GM19043 (cell line): ENCODE measurements around the gene SMOC1.
"Not testable (repeated sequence)": the region's sequence is repeated elsewhere in the genome, so short reads cannot be mapped to it uniquely, and the experiment has no call there.

Source experiments
- ATAC-seq: cut with Tn5 transposase; IDR thresholded peaks from one replicate; pipeline ENCODE4 v1.9.1; 2021; ENCODE audit warnings: low read depth; ENCODE audit not compliant: unreplicated experiment

The SMOC1 gene

DNA sequence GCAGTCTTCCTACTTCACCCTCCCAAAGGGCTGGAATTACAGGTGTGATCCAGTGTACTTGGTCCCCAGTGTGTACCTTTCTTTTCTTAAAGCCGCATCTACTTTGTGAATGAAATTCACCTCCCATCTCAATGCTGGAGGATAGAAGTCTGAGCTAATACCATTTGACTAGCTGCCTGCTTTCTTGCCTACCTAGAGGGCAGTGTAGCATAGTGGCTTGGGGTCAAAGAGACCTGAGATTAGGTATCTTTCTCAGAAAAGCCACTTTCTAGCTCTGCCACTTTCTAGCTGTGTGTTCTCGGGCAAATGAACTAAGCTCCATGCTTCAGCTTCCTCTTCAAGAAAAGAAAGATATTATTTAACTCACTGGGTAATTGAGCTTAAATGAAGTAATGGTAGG, 16.9 kb downstream of the SMOC1 start:
- ATAC-seq, result no peak

- ATAC-seq, result no peak
Observed at GRCh38 chr14:69896972-69897371, 17.8 kb downstream of the SMOC1 start.

DNA sequence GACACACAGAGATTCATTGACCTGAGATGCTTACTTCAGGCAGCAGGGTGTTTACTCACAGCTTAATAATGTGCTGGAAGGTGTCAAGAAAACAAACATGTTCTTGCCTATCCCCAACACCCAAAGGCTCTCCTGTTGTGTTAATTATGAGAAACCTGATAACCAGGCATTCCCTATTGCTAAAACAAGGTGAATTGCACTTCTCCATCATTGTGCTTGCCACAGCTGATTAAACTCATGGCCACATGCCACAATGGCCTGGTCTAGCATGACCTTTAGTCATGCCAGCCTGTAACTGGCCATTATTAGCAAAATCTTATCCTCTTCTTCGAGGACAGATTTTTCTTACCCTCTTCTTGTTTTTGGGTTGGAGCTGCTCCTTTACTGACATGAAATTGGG, 21.4 kb downstream of the SMOC1 start:
- ATAC-seq, result no peak

GRCh38 chr14:69901113-69901951, 22.1 kb downstream of the SMOC1 start:
- no peak for ATAC-seq

DNA sequence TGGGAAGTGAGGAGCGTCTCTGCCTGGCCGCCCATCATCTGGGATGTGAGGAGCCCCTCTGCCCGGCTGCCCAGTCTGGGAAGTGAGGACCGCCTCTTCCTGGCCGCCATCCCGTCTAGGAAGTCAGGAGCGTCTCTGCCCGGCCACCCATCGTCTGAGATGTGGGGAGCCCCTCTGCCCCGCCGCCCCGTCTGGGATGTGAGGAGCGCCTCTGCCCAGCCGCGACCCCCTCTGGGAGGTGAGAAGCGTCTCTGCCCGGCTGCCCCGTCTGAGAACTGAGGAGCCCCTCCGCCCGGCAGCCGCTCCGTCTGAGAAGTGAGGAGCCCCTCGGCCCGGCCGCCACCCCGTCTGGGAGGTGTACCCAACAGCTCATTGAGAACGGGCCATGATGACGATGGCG, 23.8 kb downstream of the SMOC1 start:
- ATAC-seq, result not testable (repeated sequence)

DNA sequence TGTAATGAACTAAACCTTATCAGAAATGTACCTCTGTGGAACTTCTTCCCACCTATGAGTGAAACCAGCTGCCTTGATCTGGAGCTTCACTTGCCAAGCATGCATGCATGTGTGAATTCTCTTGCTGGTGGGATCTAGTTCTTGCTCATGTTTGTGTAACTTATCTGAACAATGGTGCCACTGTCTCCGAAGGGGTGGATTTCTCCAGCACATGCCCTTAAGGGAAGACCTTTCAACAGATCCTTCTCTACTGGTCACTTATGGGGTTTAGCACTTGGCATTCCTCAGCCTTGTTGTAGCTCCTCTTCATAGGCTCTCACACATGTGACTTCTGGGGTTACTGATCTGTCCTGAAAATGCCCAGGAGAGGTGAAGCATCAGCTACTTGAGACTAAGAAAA, 25.0 kb downstream of the SMOC1 start:
- ATAC-seq, result no peak

DNA sequence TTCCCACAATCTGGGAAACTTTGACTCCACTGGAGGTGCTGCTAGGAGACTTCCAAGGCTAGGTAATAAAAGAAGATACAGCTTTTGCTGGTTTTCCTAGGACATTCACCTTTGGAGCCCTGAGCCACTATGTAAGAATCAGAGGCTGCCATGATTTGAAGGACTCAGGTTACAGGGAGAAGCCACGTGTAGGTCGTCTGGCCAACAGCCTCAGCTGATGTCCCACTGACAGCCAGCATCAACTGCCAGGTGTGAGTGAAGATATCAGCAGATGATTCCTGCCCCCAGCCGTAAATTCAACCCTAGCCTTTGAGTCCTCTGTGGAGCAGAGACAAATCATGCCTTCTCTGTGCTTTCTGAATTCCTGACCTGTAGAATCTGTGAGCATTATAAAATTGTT, 27.0 kb downstream of the SMOC1 start:
- ATAC-seq, result no peak

GRCh38 chr14:69909826-69910550, 30.8 kb downstream of the SMOC1 start:
- no peak for ATAC-seq

DNA sequence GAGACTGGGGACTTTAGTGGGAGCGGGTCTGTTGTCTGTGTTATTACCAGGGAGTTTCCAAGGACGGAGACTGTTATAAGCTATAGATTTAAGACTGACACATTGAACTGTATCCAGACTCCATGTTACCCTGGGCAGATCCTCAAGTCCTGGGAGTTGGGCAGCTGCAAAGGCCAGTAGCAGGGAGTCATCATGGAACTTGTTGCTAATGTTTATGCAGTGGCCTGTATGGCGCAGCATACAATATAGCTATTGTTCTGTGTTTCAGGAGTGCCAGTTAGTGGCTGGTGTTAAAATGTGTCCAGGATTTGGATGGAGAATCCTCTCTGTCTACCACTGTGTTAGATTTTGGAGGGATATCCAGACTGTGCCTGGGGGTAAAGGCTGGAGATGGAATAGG, 31.7 kb downstream of the SMOC1 start:
- no peak for ATAC-seq

DNA sequence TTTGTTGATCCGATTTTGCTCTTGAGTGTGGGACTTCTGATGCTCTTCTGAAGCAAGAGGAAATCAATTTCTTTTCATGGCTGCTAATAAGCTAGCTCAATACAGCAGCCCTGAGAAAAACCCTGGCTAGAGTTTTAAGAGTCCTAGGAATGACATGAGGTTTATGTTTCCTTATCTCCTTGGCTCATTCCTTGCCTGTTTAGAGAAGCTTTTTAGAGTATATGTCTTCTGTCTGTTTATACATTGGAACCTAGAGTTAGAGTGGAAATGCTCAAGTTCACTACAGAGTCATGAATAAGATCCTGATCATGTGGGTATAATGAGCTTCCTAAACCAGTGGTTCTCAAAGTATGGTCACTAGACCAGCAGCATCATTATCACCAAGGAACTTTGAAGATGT, 34.5 kb downstream of the SMOC1 start:
- no peak for ATAC-seq

GRCh38 chr14:69916396-69916795, 37.2 kb downstream of the SMOC1 start:
- ATAC-seq, result no peak

DNA sequence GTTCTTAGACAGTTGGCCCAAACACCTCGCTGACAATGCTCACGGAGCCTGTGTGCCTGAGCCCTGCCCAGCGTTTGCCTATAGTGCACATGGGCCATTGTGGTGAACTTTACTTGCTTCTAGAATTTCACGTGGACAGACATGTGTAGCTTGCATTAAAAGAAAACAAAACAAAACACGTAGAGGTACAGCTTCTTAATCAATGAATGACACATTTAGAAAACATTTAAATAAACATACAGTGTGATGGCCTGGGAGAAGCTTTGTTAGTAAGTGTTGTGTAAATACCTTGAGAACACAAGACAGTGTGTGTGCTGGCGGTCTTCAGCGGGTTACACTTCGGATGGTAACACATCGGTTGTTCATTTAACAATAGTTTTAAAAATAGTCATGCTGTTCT, 38.1 kb downstream of the SMOC1 start:
- ATAC-seq, result no peak

- no peak for ATAC-seq
Observed at GRCh38 chr14:69919815-69920214, 40.6 kb downstream of the SMOC1 start.

GRCh38 chr14:69921052-69921451, 41.8 kb downstream of the SMOC1 start:
- no peak for ATAC-seq

GRCh38 chr14:69922198-69922597, 43.0 kb downstream of the SMOC1 start:
- ATAC-seq, result no peak

DNA sequence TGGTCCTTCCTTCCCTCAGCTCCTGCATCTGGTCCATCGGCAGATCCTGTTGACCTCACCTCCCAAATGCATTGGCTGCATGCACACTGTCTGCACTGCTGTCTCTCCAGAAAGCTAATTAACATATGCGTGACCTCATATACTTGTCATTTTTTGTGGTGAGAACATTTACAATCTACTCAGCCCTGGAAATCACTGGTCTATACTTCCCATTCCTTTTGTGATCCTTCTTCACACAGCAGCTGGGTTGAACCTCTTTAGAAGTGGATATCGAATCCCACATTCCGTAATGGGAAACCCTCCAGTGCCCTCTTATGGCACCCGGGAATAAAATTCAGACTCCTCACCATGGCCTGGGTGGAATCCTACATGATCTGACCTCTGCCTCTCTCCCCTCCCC, 45.0 kb downstream of the SMOC1 start:
- no peak for ATAC-seq

DNA sequence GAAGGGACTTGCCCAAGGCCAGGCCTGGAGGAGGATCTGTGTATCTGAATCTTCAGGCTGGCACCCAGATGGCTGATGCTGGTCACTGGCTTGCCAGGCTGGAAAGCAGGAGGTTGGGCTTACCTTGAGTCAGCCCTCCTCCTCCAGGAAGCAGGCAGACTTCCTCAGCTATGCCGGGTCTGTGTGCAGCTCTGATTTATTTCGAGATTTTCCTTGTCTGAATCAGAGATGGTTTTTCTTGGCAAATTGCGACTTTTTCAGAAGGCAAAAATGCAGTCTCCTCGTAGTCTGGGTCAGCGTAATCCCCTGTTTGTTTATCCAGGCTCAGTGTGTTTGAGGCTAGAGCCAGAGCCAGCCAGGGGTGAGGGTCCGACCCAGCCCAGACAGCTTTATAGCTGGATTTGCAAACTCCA, 48.9 kb downstream of the SMOC1 start:
- no peak for ATAC-seq

DNA sequence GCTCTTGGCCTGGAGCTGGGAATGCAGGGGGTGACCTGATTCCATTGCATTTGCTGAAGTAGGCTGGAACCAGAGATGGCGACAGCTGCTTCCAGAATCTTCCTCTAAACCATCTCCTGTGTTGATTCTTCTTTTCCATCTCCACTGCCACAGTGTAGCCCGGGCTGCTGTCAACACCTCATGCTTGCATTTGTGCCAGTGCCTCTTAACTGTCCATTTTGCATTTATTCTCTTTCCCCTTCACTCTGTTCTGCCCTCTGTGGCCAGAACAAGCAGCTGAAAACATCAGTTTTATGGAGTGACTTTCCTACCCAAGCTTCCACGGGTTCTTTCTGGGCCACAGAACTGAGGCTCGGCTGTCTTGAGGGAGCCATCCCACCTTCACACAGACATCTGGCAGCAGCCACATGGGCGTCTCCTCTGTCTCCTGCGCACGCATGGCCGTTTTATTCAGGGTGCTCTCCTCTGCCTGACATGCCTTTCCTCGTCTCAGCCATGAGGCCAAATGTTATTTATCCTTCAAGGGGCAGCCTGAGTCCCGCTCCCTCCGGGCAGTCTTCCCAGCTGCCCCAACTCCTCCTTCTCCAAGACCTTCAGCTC, 51.7 kb downstream of the SMOC1 start:
- ATAC-seq, result no peak

DNA sequence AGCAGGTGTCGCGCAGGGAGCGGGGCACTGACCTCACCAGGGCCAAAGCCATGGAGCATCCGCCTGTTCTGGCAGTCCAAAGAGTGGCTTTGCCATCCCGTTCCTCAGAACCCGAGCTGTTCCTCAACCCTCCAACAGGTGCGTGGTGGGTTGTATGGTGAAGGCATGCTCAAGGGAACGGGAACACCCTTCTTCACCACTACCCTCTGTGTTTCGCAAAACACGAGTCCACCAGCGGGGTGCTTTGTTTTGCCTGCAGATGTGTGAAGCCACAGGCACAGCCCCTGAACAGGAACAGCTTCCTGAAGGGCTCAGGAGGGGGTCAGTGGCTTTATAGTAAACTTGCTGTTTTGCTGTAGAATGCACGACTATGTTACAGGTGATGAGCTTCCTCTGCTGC, 52.7 kb downstream of the SMOC1 start:
- no peak for ATAC-seq

DNA sequence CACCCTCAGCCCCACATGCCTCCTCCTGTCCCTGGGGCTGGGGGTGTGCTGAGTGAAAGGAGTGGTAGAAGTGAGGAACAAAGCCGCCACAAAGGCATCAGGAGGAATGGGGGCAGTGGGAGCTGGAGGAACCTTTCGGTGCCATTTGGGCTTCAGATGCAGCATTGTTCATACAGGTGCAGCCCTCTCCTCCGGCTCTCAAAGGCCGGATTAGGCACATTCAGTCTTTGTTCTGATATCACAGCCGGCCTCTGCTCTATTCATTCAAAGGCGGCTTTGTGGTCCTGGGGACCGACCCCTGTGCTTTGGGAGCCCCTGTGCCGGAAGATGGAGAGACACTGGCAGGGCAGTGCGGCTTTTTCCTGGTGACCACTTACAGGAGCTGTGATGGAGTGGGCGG, 53.2 kb downstream of the SMOC1 start:
- no peak for ATAC-seq

DNA sequence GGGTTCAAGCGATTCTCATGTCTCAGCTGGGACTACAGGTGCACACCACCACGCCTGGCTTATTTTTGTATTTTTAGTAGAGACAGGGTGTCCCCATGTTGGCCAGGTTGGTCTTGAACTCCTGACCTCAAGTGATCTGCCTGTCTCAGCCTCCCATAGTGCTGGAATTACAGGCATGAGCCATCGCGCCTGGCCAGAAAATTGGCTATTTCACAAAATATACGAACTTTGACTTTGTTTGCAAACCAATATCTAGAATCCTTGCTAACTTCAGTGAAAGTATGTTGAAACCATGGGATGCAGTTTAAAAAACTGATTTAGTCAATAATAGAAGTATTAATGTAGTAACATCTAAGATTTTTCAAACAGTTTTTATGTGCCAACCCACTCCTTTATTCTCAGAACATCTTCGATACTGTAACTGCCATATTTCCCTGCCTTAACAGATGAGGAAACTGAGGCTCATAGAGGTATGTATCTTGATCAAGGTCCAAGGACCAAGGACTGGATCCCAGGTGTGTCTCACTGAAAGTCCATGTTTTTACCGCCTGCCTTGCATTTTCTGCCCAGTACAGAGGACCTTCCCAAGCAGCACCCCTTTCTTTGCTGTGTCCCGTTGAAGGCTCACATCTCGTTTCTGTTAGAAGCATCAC, 54.5 kb downstream of the SMOC1 start:
- ATAC-seq, result no peak
